SK-N-SH treated with all-trans-retinoic acid at 6 μM for 48 hours (cell line): ENCODE data around the gene LRRK1.

Experiments
- BACH2 ChIP-seq: fragments of 250-450 bp; sonication (Bioruptor Pico); IDR thresholded peaks from 2 replicates; pipeline ENCODE4 v1.9.0; 2021; ENCODE audit warnings: mild to moderate bottlenecking, borderline replicate concordance
- CREB5 ChIP-seq: fragments of 250-450 bp; sonication (Bioruptor Pico); IDR thresholded peaks from 2 replicates; pipeline ENCODE4 v1.5.1; 2020; ENCODE audit warnings: low read depth, mild to moderate bottlenecking, moderate library complexity
- CSDC2 ChIP-seq: fragments of 250-450 bp; sonication (Bioruptor Pico); IDR thresholded peaks from 2 replicates; pipeline ENCODE4 v1.5.0; 2020; ENCODE audit warnings: mild to moderate bottlenecking, moderate library complexity
- ESRRG ChIP-seq: fragments of 250-450 bp; sonication (Bioruptor Pico); IDR thresholded peaks from 2 replicates; pipeline ENCODE4 v1.6.1; 2021; ENCODE audit warnings: mild to moderate bottlenecking
- ISL1 ChIP-seq: fragments of 250-450 bp; sonication (Bioruptor Pico); IDR thresholded peaks from 2 replicates; pipeline ENCODE4 v2.1.2; 2022; ENCODE audit warnings: mild to moderate bottlenecking, moderate library complexity
- PATZ1 ChIP-seq: fragments of 250-450 bp; sonication (Bioruptor Pico); IDR thresholded peaks from 2 replicates; pipeline ENCODE4 v1.8.0; 2020; ENCODE audit warnings: mild to moderate bottlenecking, moderate library complexity, borderline replicate concordance
- RARB ChIP-seq: fragments of 250-450 bp; sonication (Bioruptor Pico); IDR thresholded peaks from 2 replicates; pipeline ENCODE4 v1.8.0; 2021; ENCODE audit warnings: mild to moderate bottlenecking, moderate library complexity
- TOX ChIP-seq: fragments of 250-450 bp; sonication (Bioruptor Pico); IDR thresholded peaks from 2 replicates; pipeline ENCODE4 v1.8.0; 2021; ENCODE audit warnings: mild to moderate bottlenecking, moderate library complexity, borderline replicate concordance
- ZC3H10 ChIP-seq: fragments of 250-450 bp; sonication (Bioruptor Pico); IDR thresholded peaks from 2 replicates; pipeline ENCODE4 v1.5.1; 2021; ENCODE audit warnings: mild to moderate bottlenecking, moderate library complexity
- ZFP30 ChIP-seq: fragments of 450-650 bp; formaldehyde crosslinking; IDR thresholded peaks from 2 replicates; pipeline ENCODE4 v1.5.0; 2022; ENCODE audit warnings: mild to moderate bottlenecking, moderate library complexity
- ZNF8 ChIP-seq: fragments of 450-650 bp; formaldehyde crosslinking; IDR thresholded peaks from 2 replicates; pipeline ENCODE4 v1.5.0; 2020; ENCODE audit warnings: mild to moderate bottlenecking, moderate library complexity
- TF ChIP-seq, protein P1 (sequence below): fragments of 250-450 bp; sonication (Bioruptor Pico); IDR thresholded peaks from 2 replicates; pipeline ENCODE4 v1.5.0; 2020; ENCODE audit warnings: mild to moderate bottlenecking, moderate library complexity

- TF ChIP-seq TOX (CRISPR knock-in tag) (no peak), CREB5 (CRISPR knock-in tag) (no peak), PATZ1 (CRISPR knock-in tag) (no peak), ESRRG (no peak), ZC3H10 (CRISPR knock-in tag) (no peak), ZFP30 (CRISPR knock-in tag) (no peak), RARB (CRISPR knock-in tag) (no peak), BACH2 (CRISPR knock-in tag) (no peak), ISL1 (CRISPR knock-in tag) (no peak), ZNF8 (CRISPR knock-in tag) (no peak), CSDC2 (CRISPR knock-in tag) (no peak)
- TF ChIP-seq, protein P1, sequence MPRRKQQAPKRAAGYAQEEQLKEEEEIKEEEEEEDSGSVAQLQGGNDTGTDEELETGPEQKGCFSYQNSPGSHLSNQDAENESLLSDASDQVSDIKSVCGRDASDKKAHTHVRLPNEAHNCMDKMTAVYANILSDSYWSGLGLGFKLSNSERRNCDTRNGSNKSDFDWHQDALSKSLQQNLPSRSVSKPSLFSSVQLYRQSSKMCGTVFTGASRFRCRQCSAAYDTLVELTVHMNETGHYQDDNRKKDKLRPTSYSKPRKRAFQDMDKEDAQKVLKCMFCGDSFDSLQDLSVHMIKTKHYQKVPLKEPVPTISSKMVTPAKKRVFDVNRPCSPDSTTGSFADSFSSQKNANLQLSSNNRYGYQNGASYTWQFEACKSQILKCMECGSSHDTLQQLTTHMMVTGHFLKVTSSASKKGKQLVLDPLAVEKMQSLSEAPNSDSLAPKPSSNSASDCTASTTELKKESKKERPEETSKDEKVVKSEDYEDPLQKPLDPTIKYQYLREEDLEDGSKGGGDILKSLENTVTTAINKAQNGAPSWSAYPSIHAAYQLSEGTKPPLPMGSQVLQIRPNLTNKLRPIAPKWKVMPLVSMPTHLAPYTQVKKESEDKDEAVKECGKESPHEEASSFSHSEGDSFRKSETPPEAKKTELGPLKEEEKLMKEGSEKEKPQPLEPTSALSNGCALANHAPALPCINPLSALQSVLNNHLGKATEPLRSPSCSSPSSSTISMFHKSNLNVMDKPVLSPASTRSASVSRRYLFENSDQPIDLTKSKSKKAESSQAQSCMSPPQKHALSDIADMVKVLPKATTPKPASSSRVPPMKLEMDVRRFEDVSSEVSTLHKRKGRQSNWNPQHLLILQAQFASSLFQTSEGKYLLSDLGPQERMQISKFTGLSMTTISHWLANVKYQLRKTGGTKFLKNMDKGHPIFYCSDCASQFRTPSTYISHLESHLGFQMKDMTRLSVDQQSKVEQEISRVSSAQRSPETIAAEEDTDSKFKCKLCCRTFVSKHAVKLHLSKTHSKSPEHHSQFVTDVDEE (CRISPR knock-in tag) = no peak
Measured at GRCh38 chr15:101093958-101094357, 174.8 kb downstream of the LRRK1 start.
